Prostate gland (tissue), 2 donors: ENCODE results near the gene CPSF6.

Experiments used
- POLR2A ChIP-seq: fragments of 450-650 bp; IDR thresholded peaks from one replicate; pipeline ENCODE4 v1.6.1; 2016; ENCODE audit warnings: antibody characterized with exemption, mild to moderate bottlenecking
- TF ChIP-seq, protein P1 (sequence below), 4 experiments: fragments of 200-600 bp in 2 of 4; fragments of 450-650 bp in 2 of 4; sonication (generic) in 2 of 4; IDR thresholded peaks; 1 replicate in 3 of 4; 2 replicates in 1 of 4; pipeline ENCODE4 v1.5.1; 2016 to 2019; ENCODE audit warnings: antibody characterized with exemption in 4 of 4, mild to moderate bottlenecking in 2 of 4, moderate library complexity in 2 of 4

DNA sequence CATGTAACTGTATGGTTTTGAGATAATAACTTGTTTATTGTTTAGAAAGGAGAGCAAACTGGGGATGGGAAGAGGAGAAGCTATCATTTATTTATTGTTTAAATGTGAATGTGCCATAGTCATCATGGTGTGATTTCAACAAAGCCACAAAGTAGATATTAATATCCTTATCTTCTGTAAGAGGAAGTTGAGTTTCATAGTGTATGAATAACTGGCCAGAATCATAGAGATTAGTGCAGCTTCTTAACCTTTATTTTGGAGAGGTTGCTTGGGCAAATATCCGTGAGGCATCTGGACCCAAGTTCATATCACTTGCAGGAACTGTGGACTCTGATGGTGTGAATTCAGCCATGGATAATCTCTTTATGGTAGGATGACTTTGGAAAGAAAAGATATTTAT, 82.0 kb downstream of the CPSF6 start:
- TF ChIP-seq, protein P1, sequence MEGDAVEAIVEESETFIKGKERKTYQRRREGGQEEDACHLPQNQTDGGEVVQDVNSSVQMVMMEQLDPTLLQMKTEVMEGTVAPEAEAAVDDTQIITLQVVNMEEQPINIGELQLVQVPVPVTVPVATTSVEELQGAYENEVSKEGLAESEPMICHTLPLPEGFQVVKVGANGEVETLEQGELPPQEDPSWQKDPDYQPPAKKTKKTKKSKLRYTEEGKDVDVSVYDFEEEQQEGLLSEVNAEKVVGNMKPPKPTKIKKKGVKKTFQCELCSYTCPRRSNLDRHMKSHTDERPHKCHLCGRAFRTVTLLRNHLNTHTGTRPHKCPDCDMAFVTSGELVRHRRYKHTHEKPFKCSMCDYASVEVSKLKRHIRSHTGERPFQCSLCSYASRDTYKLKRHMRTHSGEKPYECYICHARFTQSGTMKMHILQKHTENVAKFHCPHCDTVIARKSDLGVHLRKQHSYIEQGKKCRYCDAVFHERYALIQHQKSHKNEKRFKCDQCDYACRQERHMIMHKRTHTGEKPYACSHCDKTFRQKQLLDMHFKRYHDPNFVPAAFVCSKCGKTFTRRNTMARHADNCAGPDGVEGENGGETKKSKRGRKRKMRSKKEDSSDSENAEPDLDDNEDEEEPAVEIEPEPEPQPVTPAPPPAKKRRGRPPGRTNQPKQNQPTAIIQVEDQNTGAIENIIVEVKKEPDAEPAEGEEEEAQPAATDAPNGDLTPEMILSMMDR (IDR thresholded peaks at IDR 0.05), result no peak
- TF ChIP-seq POLR2A, result no peak
